GM19468 (cell line): ENCODE measurements around the gene SYNPR.

Experiments used
- ATAC-seq: cut with Tn5 transposase; IDR thresholded peaks from one replicate; pipeline ENCODE4 v1.9.1; 2021; ENCODE audit warnings: mild to moderate bottlenecking, moderate library complexity, moderate number of reproducible peaks; ENCODE audit not compliant: unreplicated experiment; ENCODE audit errors: extremely low read depth

Gene SYNPR

DNA sequence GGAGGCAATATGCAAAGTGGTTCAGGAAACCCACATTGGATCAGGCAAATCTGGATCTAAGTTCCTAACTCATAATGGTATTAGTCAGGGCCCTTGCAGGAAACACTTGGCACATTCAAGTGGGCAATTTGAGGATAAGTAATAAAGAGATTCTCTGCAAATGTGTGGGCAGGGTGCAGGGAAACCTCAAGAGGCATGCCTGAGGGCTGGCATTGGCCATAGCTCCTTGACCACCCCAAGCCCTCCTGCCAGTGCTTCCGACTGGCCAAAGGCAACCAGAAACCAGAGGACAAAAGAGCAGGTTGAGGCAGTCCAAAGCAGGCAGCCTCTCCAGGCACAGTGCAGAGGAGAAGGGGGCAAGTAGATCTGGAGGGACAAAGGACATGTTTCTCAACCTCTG, 243.5 kb downstream of the SYNPR start:
- ATAC-seq, result no peak

DNA sequence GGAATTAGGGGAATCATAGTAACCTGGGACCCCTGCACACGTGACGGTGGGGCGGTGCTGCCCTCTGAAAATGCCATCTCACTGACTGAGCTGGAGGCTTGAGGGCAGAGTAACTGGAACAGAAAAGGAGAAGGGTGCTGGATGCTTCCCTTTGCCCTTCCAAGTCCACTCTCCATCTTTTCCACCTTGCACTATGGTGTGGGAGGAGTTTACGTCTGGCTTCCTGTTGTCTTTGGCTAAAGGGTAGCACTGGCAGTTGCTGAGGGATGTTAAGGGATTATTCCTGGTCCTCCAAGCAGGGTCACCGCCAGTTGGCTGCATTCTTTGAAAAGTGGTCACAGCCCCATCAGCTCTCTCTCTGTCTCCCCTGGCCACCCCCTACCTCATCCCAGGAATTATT, 245.0 kb downstream of the SYNPR start:
- ATAC-seq, result no peak

DNA sequence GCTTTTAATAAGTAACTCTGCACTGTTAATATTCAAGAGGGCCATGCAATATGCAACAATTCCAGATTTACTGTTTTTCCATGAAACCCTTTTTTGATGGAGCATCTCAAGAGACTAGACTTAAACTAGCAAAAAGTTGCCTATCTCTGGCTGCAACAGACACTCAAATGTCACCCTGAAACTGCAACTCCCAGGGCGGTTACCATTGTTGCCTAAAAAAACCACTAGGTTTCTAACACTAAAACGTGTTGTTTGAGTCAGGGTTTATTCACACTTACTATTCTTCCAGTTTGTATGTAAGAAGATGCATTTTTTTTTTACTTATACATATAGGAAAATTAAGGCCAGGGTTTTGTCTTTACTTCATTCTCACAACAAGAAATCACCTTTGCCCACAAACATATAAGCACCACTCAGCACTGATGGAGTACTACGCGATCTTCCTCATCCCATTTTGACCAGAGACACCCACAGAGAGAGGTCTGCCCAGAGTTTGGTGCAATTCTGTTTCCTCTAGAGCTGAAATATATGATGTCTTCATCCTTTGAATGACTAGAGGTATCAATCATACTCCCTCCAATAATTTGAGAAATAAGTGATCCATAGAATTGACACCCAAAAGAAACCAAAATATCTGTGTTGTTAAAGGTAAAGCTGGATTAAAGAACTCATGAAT, 250.4 kb downstream of the SYNPR start:
- ATAC-seq, result no peak

DNA sequence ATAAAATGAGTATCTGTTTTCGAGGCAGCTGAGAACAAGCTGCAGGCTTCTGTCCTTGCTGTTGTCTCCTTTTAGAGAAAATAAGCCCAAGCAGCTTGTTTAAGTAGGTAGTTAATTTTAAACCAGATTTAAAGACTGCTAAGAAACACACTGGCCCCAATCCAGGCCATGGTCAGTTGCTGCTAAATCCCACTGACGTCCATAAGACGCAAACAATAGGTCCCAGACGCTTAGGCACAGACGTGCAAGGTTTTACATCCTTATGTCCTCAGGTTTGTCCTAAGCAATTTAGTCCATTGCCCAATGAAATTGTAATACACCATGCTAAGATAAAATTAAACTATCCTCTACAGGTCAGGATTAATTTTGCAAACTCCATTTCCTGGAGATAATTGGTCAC, 254.4 kb downstream of the SYNPR start:
- ATAC-seq, result no peak

DNA sequence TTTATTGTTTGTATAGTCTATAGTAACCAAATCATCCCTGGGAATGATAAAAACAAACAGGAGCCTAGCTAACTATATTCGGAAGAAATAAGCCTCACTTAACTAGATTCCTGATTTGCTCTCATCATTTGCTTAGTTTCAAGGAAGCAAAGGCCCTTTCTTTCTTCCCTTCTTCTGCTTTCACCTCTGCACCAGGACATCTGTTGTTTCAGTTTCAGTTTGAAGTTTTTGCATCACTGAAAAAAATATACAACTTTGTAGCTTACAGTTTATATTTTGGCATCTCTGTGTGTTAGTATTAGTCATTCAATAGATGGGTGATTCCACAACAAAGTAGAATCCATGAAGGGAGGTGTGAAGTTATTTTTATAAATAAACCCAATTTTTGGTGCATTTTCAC, 260.8 kb downstream of the SYNPR start:
- ATAC-seq, result no peak

DNA sequence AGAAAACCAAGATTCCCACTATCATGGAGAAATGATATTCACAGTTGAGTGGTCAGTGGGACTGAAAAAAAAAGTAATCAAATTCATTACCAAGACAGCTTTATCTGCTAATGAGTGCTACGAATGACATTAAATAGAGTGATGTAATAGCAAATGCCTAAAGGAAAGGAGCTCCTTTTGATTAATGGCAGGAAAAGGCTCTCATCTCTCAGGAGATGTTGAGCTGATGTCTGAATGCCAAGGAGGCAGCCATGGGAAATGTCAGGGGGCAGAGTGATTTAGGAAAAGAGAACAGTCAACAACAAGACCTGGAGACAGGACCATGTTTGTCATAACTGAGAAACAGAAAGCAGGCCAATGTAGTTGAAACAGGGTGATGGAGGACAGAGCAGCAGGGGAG, 277.7 kb downstream of the SYNPR start:
- no peak for ATAC-seq

DNA sequence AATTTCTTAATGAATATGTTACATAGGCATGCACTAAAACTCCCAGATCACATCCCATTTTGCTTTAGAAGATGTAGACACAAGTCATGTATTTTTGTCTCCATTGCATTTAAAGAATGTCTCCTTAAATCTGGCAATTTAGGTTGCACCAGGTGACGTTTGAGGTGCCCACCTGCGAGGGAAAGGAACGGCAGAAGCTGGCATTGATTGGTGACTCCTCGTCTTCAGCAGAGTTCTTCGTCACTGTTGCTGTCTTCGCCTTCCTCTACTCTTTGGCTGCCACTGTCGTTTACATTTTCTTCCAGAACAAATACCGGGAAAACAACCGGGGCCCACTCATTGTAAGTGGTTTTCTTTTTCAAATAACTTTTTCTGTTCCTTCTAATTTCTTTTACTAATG, 278.3 kb downstream of the SYNPR start:
- no peak for ATAC-seq

DNA sequence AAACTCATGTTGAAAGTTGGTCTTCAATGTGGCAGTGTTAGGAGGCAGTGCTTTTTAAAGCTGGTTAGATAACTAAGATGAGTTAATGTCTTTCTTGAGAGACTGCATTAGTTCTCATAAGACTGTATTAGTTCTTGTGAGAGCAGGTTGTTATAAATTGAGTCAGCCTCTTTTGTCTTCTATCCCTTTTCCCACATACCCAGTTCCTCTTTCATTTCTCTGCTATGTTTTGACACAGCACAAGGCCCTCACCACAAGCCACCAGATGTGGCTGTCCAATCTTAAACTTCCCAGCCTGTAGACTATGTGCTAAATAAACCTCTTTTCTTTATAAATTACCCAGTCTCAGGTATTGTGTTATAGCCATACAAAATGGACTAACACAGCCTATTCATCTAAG, 279.8 kb downstream of the SYNPR start:
- peak; percentile 37 for ATAC-seq

DNA sequence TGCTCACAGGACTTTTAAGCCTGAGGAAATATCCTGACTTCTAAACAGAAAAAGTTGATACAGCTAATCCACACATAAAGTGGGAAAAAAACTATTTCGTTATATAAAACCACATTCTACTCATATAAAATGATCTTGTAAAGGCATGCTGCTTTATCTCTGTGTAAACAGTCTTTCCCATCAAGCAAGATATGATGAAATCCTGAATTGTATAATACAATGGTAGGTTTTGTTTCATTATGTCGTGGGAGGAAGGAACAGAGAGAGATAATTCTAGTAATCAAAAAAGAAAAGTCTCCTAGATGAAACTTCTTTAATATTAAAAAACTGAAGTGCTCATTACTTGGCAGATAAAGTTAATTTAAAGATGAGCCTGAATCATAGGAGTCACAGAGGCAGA, 281.8 kb downstream of the SYNPR start:
- no peak for ATAC-seq

DNA sequence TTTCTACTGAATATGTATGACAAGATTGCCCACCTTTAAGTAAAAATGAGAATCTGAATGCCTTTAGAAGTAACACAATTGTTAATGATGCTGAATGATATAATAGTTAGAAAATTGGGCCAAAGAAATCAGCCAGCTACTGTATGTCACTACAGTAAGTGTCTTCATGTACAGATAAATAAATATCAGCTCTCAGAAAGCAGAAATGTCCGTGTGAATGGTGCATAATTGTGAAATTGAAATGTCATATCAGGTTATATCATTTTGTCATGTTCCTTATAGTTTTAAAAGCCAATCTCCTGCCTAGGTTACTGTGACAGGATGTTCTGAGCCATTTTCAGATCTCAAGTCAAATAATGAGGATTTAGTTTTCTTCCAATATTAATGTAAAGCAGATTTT, 283.8 kb downstream of the SYNPR start:
- no peak for ATAC-seq

DNA sequence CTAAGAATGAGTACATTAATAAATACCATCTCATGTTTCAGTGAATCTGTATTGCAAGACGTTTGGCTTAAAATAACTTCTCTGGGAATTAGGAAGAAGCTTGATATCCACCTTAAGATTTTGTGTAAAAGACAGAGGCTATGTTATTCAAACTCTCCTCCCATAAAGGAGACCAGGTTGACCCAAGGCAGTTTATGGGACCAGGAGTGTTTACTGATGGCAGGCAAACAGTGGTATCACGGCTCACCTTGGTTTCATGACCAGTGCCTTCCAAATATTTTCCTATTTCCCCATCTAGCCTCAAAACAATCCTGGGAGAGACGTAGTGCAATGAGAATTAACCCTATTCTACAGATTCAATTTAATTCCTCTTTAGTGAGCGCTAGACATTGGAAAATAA, 284.2 kb downstream of the SYNPR start:
- no peak for ATAC-seq

DNA sequence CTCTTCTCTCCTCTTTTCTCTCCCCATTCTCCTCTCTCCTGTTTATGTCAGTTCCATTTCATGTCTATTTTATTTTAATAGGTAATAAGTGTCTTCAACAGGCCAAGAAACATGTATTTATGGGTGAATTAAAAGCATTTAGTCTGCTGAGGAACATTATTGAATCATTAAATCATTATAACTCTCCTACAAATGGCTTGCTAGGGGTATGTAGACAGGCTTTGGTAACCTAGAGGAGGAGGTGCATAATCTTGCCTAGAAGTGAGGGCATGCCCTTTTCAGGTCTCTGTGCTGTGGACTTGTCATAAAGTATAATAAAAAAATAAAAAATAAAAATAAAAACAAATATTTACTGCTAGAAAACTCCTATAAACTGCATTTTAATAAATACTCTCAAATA, 285.5 kb downstream of the SYNPR start:
- no peak for ATAC-seq

DNA sequence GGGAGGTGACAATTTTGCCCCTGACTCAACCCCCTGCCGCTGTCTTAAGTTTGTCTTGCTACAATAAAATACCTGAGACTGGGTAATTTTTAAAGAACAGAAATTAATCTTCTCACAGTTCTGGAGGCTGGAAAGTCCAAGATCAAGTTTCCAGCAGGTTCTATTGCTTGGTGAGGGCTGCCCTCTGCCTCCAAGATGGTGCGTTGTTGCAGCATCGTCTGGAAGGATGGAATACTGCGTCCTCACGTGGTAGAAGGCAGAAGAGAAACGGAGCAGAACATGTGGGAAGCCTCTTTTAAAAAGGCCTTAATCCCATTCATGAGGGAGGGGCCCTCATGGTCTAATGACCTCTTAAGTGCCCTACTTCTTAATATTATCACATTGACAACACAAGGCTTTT, 287.1 kb downstream of the SYNPR start:
- no peak for ATAC-seq

DNA sequence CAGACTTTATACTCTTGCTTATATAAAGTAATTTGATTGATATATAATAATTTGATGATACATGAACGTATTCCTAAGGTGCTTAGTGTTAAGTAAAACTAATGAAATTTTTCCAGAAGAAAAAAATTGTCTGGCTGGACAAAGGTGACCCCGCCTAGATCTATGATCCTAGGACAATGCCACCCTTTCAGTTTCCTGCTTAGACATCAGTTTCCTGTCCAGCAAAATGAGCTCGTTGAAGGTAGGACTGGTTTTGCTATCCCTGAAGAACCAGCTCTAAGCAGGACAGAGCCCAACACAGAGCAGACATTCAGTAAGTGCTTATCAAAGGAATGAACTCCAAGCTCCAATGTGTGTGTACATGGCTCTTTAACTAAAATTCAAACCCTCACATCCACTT, 293.6 kb downstream of the SYNPR start:
- ATAC-seq, result no peak

DNA sequence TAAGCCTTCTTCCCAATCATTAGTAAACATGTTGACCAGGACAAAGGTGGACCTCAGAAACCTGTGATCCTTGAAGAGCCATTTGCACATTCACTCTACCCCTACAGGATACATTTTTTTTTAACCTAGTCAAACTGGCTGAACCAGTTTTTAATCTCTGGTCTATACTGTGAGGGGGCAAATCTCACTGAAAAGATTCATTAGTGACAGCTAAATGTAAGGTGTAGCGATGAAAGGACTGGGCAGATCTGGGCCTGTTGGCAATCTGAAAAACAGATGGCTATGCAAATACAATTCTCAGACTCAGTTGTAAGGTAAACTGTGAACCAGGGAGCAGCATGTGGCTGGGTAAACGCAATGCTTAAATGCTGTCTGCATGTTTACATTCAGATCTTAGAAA, 298.7 kb downstream of the SYNPR start:
- ATAC-seq, result no peak

DNA sequence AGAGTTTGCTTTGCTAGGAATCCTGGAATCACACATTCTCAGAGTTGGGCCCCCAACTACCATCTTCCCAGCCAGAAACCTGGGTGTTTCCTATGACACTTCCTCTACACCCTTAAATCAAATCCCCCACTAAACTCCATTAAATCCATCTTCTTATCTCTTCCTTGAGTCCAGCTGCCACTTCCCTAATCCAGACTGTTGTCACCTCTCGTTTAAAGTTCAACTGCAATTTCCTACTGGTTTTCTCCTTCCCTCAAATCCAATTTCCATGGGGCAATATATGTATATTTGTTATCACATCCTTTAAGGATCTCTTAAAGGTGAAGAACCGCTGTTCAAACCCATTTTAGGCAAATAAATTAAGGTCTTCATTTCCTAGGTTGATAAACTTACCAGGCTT, 300.8 kb downstream of the SYNPR start:
- ATAC-seq, result no peak

DNA sequence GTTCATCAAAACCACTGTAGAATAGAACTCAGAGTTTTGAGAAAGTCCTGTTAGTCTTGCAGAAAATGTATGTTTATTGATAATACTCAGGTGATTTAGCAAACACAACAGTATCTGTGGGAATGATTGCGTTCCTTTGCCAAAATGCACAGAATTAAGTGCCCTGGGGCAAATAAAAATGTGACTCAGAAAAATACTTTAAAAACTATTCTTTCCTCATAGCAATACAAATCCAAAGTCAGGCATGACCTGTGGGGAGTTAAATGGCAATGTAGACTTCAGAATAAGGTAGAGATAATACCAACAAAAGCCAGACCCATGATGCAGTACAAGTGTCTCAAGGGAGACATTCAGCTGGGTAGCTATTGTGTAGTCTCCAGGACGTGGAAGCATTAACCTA, 302.0 kb downstream of the SYNPR start:
- no peak for ATAC-seq

DNA sequence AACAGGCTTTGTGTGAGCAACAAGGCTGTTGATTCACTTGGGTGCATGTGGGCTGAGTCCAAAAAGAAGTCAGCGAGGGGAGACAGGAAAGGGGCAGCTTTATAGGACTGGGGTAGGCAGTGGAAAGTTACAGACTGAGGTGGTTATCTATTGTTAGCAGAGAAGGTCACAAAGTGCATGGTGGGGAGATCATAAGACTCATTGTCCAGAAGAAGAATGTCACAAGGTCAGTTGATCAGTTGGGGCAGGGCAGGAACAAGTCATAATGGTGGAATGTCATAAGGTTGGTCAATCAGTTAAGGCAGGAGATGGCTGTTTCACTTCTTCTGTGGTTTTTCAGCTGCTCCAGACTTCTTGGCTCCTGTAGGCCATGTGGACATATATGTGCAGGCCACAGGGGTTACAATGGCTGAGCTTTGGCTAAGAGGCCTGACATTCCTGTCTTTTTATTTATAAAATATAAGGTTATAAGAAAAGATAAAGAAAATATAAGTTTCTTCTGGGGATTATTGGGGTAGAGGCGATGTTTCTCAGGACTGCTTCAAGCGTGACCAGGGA, 304.9 kb downstream of the SYNPR start:
- no peak for ATAC-seq

DNA sequence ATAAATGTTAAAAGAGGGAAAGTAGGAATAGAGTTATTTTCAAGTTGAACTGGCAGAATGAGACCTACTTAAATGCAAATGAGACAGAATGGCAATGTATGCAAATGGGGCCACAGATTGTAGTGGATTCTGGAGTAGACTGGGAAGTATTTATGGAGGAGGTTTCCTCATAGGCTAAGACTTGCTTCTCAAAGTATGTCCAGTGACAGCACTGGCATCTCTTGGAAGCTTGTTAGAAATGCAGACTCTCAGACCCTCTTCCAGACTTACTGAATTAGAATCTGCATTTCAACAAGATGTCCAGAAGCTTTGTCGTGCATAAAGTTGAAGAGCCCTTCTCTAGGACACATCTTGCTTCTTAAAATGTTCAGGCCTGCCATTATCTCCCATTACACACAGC, 306.6 kb downstream of the SYNPR start:
- no peak for ATAC-seq

DNA sequence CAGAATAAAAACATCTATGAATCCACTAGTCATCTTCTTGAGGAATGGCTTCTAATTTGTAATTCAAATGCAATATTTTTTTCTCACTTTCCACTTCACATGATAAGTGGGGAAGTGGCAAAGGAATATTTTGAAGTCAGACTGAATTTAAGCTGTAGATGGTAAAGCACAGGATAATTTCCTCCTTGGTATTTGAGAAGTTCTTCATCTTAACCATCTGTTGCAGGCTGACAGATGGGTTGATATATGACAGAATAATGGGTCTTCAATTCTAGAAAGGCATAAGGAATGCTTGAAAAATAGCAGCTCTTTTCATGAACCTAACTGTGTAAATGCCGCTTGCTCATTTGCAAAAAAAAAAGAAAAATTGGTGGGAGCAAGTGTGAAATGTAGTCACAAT, 307.8 kb downstream of the SYNPR start:
- ATAC-seq, result no peak

DNA sequence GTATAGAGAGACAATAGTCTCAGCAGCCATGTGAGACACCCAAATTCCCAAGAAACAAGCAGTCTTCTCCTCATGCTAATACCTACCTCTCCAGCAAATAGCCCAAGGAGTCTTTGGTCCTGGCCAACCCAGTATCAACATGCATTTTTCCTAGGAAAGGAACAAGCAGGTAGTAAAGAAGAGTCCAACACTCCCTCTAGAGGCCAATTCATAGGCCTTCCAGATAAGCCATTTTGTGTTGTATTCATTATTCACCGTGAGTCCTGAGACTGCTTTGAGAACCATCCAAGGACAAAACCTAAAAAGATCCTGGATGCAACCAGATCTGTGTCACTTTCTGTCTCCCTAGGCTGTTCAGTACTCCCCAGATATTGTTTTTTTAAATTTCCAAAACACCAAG, 310.8 kb downstream of the SYNPR start:
- ATAC-seq, result no peak

DNA sequence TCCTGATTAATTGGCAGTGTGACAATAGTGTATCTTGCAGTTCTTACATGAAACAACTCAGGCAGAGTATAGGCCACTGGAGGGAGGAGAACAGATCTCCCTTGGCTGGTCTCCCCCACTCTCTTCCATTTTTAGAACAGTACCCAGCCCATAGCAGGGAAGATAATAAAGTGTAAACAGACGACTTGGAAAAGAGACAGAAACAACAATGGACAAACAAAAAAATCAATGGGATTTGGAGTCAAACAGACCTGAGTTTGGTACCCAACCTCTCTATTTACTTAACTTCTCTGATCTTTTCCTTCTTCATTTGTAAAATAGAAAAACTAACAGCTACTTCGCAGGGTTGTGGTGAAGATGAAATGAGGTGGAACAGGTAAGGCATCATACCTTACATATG, 315.7 kb downstream of the SYNPR start:
- ATAC-seq, result no peak

DNA sequence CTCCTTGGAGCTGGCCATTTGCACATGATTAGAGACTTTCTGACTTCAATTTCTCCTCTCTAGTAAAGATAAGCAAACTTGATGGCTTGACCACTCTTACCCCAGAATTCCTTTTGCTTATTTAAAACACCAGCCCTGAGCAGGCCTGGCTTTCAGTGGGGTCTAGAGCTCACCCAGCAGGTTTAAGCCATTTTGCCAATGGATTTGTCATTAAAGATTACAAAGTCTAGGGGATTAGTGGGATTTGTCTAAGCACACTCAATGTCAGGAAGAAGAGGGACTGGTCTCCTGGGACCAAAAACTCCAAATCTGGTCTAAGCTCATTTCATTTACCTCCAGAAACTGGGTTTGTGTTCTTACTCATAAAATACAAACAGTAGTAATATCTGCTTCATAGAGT, 317.1 kb downstream of the SYNPR start:
- no peak for ATAC-seq
